ENCODE data around the gene PABPN1L. TPM values are rescaled to one million over a fixed set of nuclear protein-coding genes. Genes with fewer than 3 reads are reported as not detected.

Gene PABPN1L
- total RNA-seq, 1 donor from 2014 or later, result 0.67 TPM

DNA sequence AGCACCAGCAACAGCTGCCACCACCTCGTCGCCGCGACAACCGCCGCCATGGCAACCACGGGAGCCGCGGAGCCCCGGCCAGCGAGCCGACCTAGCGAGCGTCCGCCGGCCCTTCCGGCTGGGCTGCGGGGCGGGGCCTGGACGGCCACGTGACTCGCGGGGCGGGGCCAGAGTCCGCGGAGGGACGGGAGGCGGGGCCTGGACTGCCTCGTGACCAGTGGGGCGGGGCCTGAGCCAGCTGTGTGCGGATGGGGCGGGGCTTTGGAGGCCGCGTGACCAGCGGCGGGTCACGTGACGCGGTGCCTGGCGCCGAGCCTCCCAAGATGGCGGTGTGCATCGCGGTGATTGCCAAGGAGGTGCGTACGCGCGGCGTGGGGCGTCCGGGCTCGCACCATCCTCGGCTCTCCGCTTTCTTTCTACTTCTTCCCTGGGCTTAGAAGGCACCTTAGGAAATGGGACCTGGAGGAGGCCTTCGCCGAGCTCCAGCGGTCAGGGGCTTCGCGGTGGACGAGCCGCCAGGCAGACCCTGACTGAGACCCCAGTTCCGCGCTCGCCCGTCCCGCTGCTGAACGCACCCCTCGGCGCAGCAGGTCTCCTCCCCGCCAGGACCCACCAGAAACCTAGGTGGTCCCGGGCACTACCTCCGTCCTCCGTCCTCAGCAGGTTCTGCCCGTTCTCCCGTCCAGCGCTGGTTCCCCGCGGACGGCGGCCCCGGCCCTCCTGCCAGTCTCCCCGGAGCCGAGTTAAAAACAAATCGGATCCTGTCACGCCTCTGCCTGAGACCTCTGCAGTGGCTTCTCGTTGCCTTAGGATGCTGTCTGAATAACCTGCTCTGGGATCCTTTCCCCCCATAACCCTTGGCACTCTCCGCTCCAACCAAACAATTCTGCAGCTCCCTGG is 9.4 kb downstream of the PABPN1L start, which contains the start of the genes GALNS and TRAPPC2L:
TSS of gene GALNS (minus strand) at position 120 of the 900 bp plus-strand sequence. CDS start at position 50, 70 bp downstream.
TSS of gene TRAPPC2L (plus strand) at position 300 of the 900 bp plus-strand sequence. CDS start at position 324, 24 bp downstream.
- Mint-ChIP-seq H3K36me3 (ENCODE audit: low read depth) (peaks cover 37% of the 10 kb centered on the region), H3K9me3 (no peaks in the 10 kb centered on the region), H3K27me3 (no peaks in the 10 kb centered on the region), H3K4me1 (peaks cover 39% of the 10 kb centered on the region), H3K27ac (peak within 1 kb of the TSS; percentile 86), H3K4me3 (peak within 1 kb of the TSS; percentile 92)
- CTCF ChIA-PET, result interaction anchor here (0.7 to 2.7 kb wide), 11 partner anchors 17 to 384 kb away, joined by 3 to 22 read pairs (median 7); partner anchors contain the start of genes APRT and ZNF778
- DNase-seq (peak; percentile 99), ATAC-seq (ENCODE audit: low read depth) (peak; percentile 88)
- POLR2A ChIA-PET, result interaction anchor here (0.6 to 3.2 kb wide), 17 partner anchors 42 to 360 kb away, joined by 3 to 39 read pairs (median 5); partner anchors contain the start of genes ACSF3, APRT, CYBA and ZNF778
- TF ChIP-seq CTCF (IDR thresholded peaks at IDR 0.05), result no peak
- intact Hi-C loops (cut with micrococcal nuclease), result loop anchor here (1.0 to 5.0 kb wide), 13 partner anchors 41 to 844 kb away; partner anchors contain the start of genes CDH15, CDT1, CYBA and SPATA2L

GRCh38 chr16:88856122-88856827 is 10.2 kb downstream of the PABPN1L start:
- intact Hi-C loops (cut with micrococcal nuclease), result loop anchor here (2.0 to 5.0 kb wide), 3 partner anchors 53 to 204 kb away; partner anchors contain the start of genes CDT1 and CYBA
- DNase-seq (peak; percentile 33), ATAC-seq (ENCODE audit: low read depth) (peak; percentile 21)
- Mint-ChIP-seq H3K4me3 (peak overlapping the region; percentile 92), H3K27ac (peak overlapping the region; percentile 4), H3K27me3 (no peaks in the 10 kb centered on the region), H3K4me1 (peaks cover 39% of the 10 kb centered on the region), H3K36me3 (ENCODE audit: low read depth) (peaks cover 37% of the 10 kb centered on the region), H3K9me3 (no peaks in the 10 kb centered on the region)
- CTCF ChIA-PET, result interaction anchor here (1.4 to 2.7 kb wide), 6 partner anchors 37 to 119 kb away, joined by 4 to 22 read pairs (median 10); partner anchors contain the start of gene APRT
- no peak for TF ChIP-seq CTCF (IDR thresholded peaks at IDR 0.05)
- POLR2A ChIA-PET, result interaction anchor here (0.6 to 3.2 kb wide), 9 partner anchors 42 to 361 kb away, joined by 3 to 39 read pairs (median 3); partner anchors contain the start of genes ACSF3, APRT, CYBA and ZNF778

- intact Hi-C loops (cut with micrococcal nuclease), result loop anchor here (2.0 to 5.0 kb wide), 3 partner anchors 53 to 203 kb away; partner anchors contain the start of genes CDT1 and CYBA
- Mint-ChIP-seq H3K27me3 (no peaks in the 10 kb centered on the region), H3K9me3 (no peaks in the 10 kb centered on the region), H3K27ac (peak overlapping the region; percentile 4), H3K4me1 (peaks cover 39% of the 10 kb centered on the region), H3K4me3 (peak overlapping the region; percentile 75), H3K36me3 (ENCODE audit: low read depth) (peaks cover 36% of the 10 kb centered on the region)
- CTCF ChIA-PET, result no interaction called here
- no peak for TF ChIP-seq CTCF (IDR thresholded peaks at IDR 0.05)
- POLR2A ChIA-PET, result interaction anchor here (1.5 to 3.2 kb wide), 2 partner anchors 45 to 362 kb away, joined by 3 to 39 read pairs; partner anchors contain the start of genes APRT and ZNF778
- DNase-seq (no peak), ATAC-seq (ENCODE audit: low read depth) (no peak)
These were observed 10.7 kb downstream of the PABPN1L start for GRCh38 chr16:88855736-88856121.

- ATAC-seq (ENCODE audit: low read depth) (no peak), DNase-seq (no peak)
- no peak for TF ChIP-seq CTCF (IDR thresholded peaks at IDR 0.05)
- peaks cover 39% of the 10 kb centered on the region for H3K4me1 Mint-ChIP-seq
- H3K4me3 Mint-ChIP-seq, result peak overlapping the region; percentile 73
- H3K36me3 Mint-ChIP-seq (ENCODE audit: low read depth), result peaks cover 31% of the 10 kb centered on the region
- no peaks in the 10 kb centered on the region for H3K9me3 Mint-ChIP-seq
- intact Hi-C loops (cut with micrococcal nuclease), result loop anchor here (5.0 kb wide), 1 partner anchor 203 kb away; the partner anchor contains the start of gene CYBA
- no peaks in the 10 kb centered on the region for H3K27me3 Mint-ChIP-seq
- ChIA-PET CTCF (no interaction called here), POLR2A (interaction anchor here (0.7 to 3.2 kb wide), 2 partner anchors 44 to 1094 kb away, joined by 4 to 39 read pairs; partner anchors contain the start of gene APRT)
- peak overlapping the region; percentile 64 for H3K27ac Mint-ChIP-seq
These were observed 11.3 kb downstream of the PABPN1L start for GRCh38 chr16:88855176-88855575.
